ENCODE measurements around the gene ELF5.

ELF5 gene

DNA sequence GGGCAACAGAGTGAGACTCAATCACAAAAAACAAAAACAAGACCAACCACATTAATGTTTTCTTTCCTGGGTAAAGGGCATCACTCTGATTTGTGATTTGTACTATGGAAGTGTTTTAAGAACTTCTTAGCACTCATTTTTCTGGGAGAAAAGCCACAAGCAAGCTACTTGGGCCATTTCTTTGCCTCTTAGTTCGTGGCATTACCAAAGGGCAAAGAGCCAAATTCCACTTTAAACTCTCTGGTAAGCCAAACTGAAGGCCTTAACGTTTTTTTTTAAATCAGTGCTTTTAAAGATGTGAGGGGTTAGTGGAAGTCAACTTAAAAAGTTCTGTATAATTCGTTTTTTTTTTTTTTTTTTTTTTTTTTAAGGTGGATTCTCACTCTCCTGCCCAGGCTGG lies 37.9 kb downstream of the ELF5 start:
- Histone ChIP-seq H3K4me2 (ENCODE audit: insufficient read depth, low read length) (no peak overlapping the region), H3K79me2 (ENCODE audit: insufficient read depth, low read length) (no peaks in the 10 kb centered on the region), H4K20me1 (ENCODE audit: insufficient read depth, low read length) (no peaks in the 10 kb centered on the region), H3K27me3 (ENCODE audit: insufficient read depth, low read length, poor library complexity) (peaks cover 3% of the 10 kb centered on the region), H2AFZ (ENCODE audit: low read depth, low read length) (no peak overlapping the region), H3K9ac (ENCODE audit: low read depth, low read length) (no peak overlapping the region), H3K4me1 (ENCODE audit: insufficient read depth, low read length) (no peaks in the 10 kb centered on the region), H3K27ac (ENCODE audit: low read length) (no peak overlapping the region), H3K9me3 (ENCODE audit: insufficient read depth, low read length, severe bottlenecking) (no peaks in the 10 kb centered on the region), H3K4me3 (ENCODE audit: low read depth in 1 of 2, low read length in 2 of 2) (no peak overlapping the region), H3K36me3 (ENCODE audit: insufficient read depth, low read length) (peaks cover 8% of the 10 kb centered on the region)
- DNase-seq = no peak
- TF ChIP-seq, protein P1, sequence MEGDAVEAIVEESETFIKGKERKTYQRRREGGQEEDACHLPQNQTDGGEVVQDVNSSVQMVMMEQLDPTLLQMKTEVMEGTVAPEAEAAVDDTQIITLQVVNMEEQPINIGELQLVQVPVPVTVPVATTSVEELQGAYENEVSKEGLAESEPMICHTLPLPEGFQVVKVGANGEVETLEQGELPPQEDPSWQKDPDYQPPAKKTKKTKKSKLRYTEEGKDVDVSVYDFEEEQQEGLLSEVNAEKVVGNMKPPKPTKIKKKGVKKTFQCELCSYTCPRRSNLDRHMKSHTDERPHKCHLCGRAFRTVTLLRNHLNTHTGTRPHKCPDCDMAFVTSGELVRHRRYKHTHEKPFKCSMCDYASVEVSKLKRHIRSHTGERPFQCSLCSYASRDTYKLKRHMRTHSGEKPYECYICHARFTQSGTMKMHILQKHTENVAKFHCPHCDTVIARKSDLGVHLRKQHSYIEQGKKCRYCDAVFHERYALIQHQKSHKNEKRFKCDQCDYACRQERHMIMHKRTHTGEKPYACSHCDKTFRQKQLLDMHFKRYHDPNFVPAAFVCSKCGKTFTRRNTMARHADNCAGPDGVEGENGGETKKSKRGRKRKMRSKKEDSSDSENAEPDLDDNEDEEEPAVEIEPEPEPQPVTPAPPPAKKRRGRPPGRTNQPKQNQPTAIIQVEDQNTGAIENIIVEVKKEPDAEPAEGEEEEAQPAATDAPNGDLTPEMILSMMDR (IDR thresholded peaks at IDR 0.05; ENCODE audit: borderline replicate concordance, extremely low read depth, low read length, poor library complexity, severe bottlenecking) = no peak
- no peak for TF ChIP-seq EZH2 (IDR thresholded peaks at IDR 0.05; ENCODE audit: borderline replicate concordance, low read depth, low read length, severe bottlenecking)
- ATAC-seq (ENCODE audit: insufficient read depth, low read depth) = no peak

DNA sequence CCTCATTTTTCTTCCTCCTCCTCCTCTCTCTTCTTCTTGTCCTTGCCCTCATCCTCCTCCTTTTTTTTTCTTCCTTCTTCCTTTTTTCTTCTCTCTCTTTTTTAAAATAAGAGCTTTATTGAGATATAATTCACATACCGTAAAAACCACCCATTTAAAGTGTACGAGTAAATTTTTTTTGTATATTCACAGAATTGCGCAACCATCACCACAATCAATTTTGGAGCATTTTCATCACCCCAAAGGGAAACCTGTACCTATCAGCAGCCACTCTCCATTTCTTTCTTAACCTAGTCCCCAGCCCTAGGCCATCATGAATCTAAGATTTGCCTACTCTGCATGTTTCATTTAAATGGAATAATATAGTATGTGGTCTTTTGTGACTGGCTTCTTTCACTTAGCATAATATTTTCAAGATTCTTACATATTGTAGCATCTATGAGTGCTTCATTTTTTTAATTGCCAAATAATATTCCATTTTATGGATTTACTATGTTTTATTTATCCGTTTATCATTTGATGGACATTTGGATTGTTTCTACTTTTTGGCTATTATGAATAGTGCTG lies 39.9 kb downstream of the ELF5 start:
- H3K27me3 ChIP-seq (ENCODE audit: insufficient read depth, low read length, poor library complexity) = peaks cover under 1% of the 10 kb centered on the region
- H3K79me2 ChIP-seq (ENCODE audit: insufficient read depth, low read length) = no peaks in the 10 kb centered on the region
- DNase-seq (no peak), ATAC-seq (ENCODE audit: insufficient read depth, low read depth) (no peak)
- H3K36me3 ChIP-seq (ENCODE audit: insufficient read depth, low read length) = peaks cover 27% of the 10 kb centered on the region
- no peak overlapping the region for H2AFZ ChIP-seq (ENCODE audit: low read depth, low read length)
- no peaks in the 10 kb centered on the region for H4K20me1 ChIP-seq (ENCODE audit: insufficient read depth, low read length)
- no peak for TF ChIP-seq EZH2 (IDR thresholded peaks at IDR 0.05; ENCODE audit: borderline replicate concordance, low read depth, low read length, severe bottlenecking)
- H3K4me1 ChIP-seq (ENCODE audit: insufficient read depth, low read length) = no peaks in the 10 kb centered on the region
- no peak overlapping the region for H3K4me2 ChIP-seq (ENCODE audit: insufficient read depth, low read length)
- H3K9me3 ChIP-seq (ENCODE audit: insufficient read depth, low read length, severe bottlenecking) = no peaks in the 10 kb centered on the region
- H3K4me3 ChIP-seq (ENCODE audit: low read depth in 1 of 2, low read length in 2 of 2) = no peak overlapping the region
- H3K9ac ChIP-seq (ENCODE audit: low read depth, low read length) = no peak overlapping the region
- no peak overlapping the region for H3K27ac ChIP-seq (ENCODE audit: low read length)

DNA sequence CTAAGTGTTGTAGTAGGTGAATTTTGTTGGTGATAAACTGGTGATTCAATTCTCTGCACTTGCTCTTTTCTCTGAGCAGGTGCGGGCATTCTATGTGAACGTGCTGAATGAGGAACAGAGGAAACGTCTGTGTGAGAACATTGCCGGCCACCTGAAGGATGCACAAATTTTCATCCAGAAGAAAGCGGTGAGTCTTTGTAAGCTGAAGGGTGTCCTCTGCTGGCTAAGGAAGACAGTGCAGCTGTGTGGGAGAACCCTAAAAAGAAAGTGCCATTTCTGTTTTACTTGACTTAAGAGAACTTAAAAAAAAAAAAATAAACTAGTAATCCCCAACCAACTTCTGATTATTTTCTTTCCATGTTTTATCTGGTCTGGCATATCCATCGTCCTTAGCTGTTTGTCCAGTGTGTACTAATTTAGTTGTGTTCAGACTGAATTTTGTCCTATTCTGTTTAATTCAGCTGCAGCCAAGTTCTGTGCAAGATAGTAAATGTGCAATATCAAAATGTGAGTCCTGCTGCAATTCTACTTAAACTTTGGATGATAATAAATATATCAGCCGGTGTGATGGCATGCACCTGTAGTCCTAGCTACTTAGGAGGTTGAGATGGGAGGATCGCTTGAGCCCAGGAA lies 45.3 kb downstream of the ELF5 start:
- H3K9me3 ChIP-seq (ENCODE audit: insufficient read depth, low read length, severe bottlenecking) = peaks cover 13% of the 10 kb centered on the region
- peak; percentile 31 for DNase-seq
- peaks cover 70% of the 10 kb centered on the region for H3K36me3 ChIP-seq (ENCODE audit: insufficient read depth, low read length)
- H2AFZ ChIP-seq (ENCODE audit: low read depth, low read length) = no peak overlapping the region
- H3K4me3 ChIP-seq (ENCODE audit: low read depth in 1 of 2, low read length in 2 of 2) = no peak overlapping the region
- no peak overlapping the region for H3K27ac ChIP-seq (ENCODE audit: low read length)
- ATAC-seq (ENCODE audit: insufficient read depth, low read depth) = no peak
- no peak overlapping the region for H3K4me2 ChIP-seq (ENCODE audit: insufficient read depth, low read length)
- H4K20me1 ChIP-seq (ENCODE audit: insufficient read depth, low read length) = no peaks in the 10 kb centered on the region
- H3K9ac ChIP-seq (ENCODE audit: low read depth, low read length) = no peak overlapping the region
- no peaks in the 10 kb centered on the region for H3K79me2 ChIP-seq (ENCODE audit: insufficient read depth, low read length)
- no peak for TF ChIP-seq EZH2 (IDR thresholded peaks at IDR 0.05; ENCODE audit: borderline replicate concordance, low read depth, low read length, severe bottlenecking)
- TF ChIP-seq, protein P1 (IDR thresholded peaks at IDR 0.05; ENCODE audit: borderline replicate concordance, extremely low read depth, low read length, poor library complexity, severe bottlenecking) = peak; percentile 61
- H3K27me3 ChIP-seq (ENCODE audit: insufficient read depth, low read length, poor library complexity) = no peaks in the 10 kb centered on the region
- no peaks in the 10 kb centered on the region for H3K4me1 ChIP-seq (ENCODE audit: insufficient read depth, low read length)

DNA sequence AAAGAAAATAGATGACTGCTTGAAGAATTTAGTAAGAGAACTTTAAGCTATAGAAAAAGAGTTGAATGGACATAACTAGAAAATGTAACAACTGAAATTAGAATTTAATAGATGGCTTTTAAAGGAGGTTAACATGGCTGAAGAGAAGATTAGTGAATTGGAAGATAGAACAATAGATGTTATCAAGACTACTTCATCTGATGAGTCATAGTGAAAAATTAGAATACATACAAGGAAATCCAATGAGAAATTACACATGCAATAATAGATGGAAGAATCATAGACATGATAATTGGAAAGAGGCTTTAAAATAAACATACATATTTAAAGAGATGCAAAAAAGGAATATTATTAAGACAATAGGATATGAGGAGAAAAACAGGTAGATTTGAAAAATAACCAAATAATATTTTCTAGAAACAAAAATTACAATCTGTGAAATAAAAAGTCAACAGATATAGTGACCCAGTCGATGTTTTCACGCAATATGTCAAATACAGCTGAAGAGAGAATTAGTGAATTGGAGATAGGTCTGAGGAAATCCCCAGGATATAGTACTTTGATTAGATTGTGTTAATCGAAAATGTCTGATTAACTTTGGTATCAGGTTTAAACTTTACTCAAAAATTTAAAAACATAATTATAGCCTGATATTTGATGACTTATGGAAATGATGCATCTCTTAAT lies 46.6 kb downstream of the ELF5 start:
- H3K27me3 ChIP-seq (ENCODE audit: insufficient read depth, low read length, poor library complexity) = no peaks in the 10 kb centered on the region
- TF ChIP-seq, protein P1 (IDR thresholded peaks at IDR 0.05; ENCODE audit: borderline replicate concordance, extremely low read depth, low read length, poor library complexity, severe bottlenecking) = no peak
- no peak for TF ChIP-seq EZH2 (IDR thresholded peaks at IDR 0.05; ENCODE audit: borderline replicate concordance, low read depth, low read length, severe bottlenecking)
- H3K79me2 ChIP-seq (ENCODE audit: insufficient read depth, low read length) = no peaks in the 10 kb centered on the region
- no peak overlapping the region for H3K27ac ChIP-seq (ENCODE audit: low read length)
- no peak overlapping the region for H3K9ac ChIP-seq (ENCODE audit: low read depth, low read length)
- DNase-seq (no peak), ATAC-seq (ENCODE audit: insufficient read depth, low read depth) (no peak)
- peaks cover 13% of the 10 kb centered on the region for H3K9me3 ChIP-seq (ENCODE audit: insufficient read depth, low read length, severe bottlenecking)
- no peak overlapping the region for H2AFZ ChIP-seq (ENCODE audit: low read depth, low read length)
- no peaks in the 10 kb centered on the region for H4K20me1 ChIP-seq (ENCODE audit: insufficient read depth, low read length)
- no peaks in the 10 kb centered on the region for H3K4me1 ChIP-seq (ENCODE audit: insufficient read depth, low read length)
- no peak overlapping the region for H3K4me2 ChIP-seq (ENCODE audit: insufficient read depth, low read length)
- peaks cover 77% of the 10 kb centered on the region for H3K36me3 ChIP-seq (ENCODE audit: insufficient read depth, low read length)
- H3K4me3 ChIP-seq (ENCODE audit: low read depth in 1 of 2, low read length in 2 of 2) = no peak overlapping the region
